GM18520 (cell line): ENCODE results near the gene GTF2F1.
"Not testable (repeated sequence)": the region's sequence is repeated elsewhere in the genome, so short reads cannot be mapped to it uniquely, and the experiment has no call there.

Source experiments
- ATAC-seq: cut with Tn5 transposase; IDR thresholded peaks from one replicate; pipeline ENCODE4 v1.9.1; 2021; ENCODE audit not compliant: unreplicated experiment

The GTF2F1 gene

DNA sequence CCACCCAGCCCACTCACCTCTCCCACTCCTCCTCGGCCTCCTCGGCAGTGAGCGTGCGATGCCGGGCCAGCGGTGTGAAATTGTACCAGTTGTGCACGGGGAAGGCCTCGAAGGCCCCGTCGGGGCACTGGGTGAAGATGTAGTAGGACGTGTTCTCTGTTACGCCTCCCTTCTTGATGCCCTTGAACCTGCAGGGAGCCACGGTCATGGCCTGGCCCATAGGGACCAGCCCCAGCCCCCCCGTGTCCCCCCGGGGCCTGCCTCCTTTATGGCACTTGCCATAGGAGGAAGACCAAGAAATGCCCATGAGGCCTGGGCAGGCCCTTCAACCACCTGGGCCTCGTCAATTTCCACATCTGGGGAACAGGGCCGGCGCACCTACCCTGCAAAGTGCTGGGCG is 5.6 kb downstream of the GTF2F1 start:
- no peak for ATAC-seq

DNA sequence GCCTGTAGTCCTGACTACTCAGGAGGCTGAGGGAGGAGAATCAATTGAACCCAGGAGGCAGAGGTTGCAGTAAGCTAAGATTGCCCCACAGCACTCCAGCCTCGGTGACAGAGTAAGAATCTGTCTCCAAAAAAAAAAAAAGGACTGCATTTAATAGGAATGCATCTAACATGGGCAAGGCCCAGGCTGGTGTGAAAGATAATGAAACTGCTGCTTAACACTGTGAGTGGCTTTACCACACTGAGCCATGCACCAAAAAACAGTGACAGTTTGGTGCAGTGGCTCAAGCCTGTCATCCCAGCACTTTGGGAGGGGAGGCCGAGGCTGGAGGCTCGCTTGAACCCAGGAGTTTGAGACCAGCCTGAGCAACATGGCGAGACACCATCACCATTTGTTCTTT is 8.6 kb downstream of the GTF2F1 start:
- no peak for ATAC-seq

DNA sequence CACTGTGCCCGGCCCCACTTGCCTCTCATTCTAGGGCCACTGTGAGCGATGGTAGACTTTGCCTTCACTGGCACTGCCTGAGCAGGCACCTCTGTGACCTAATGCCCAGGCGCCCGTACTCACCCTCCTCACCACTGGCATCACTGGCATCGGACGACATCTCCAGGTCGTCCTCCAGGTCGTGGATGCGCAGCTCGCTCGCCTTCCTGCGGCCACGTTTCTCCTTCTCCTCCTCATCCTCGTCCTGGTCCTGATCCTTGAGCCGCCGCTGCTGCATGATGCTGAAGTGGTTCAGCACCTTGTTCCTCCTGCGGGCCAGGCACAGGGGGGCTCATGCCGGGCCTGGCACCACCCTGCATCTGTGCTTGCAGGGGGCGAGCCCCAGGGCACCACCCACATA is 9.8 kb downstream of the GTF2F1 start:
- no peak for ATAC-seq

DNA sequence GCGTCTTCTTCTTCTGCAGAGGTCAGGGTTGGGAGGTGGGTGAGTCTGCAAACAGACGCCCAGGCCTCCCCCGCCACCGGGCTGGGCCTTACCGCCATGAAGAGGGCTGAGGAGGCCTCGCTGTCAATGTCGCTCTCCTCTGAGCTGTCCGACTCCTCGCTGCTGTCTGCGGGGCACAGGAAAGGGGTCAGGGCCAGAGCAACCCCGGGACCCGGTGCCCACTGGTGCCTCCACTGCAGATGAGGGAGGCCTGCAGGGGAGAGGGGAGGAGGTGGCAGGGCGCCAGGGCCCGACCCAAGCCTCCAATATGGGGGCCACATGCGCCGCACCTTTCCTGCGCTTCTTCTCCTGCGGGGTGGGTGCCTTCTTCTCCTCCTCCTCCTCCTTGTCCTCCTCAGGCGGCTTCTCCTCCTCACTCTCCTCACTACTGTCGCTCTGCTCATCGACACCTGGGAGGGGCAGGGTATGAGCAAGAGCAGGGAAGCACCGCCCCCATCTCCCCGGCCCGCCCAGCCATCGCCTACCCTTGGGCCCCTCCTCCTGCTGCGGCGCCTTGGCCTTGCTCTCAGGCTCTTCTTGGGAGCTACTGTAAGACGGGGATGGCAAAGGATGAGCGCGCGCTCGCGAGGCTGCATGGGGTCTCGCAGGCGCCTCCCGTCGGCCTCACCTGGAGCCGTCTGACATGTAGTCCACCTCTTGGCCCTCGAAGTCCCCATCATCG is 11.8 kb downstream of the GTF2F1 start:
- no peak for ATAC-seq

DNA sequence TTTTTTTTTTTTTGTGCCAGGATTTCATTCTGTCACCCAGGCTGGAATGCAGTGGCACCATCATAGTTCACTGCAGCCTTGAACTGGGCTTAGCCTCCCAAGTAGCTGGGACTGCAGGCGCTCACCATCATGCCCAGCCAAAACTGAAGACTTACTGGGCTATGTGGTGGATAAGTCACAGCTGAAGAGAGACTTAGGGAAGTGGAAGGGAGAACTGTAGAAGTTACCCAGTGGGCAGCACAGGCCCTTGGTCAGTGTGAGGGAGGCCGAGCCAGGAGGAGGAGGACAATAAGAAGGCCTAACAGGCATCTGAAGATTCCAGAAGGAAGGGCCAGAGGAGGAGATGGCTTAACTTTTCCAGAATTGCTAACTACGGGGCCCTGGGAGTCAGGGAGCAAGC is 13.2 kb downstream of the GTF2F1 start:
- no peak for ATAC-seq

DNA sequence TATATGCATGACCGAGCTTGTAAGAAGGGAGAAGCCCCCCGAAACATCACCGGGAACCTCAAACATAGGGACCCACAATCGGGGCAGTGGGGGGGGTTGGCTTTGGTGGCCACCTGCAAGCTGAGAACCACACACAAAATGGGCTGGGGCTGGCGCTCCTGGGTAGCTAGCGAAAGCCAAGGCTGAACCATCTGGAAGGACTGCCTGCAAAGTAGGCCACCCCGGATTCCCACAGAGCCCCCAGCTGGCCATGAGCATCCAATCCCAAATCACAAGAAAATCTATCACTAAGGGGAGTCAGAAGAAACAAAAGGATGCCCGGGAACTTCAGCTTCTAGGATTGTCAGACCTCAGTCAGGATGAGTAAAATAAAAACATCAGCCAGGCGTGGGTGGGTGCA is 14.5 kb downstream of the GTF2F1 start:
- ATAC-seq, result no peak

DNA sequence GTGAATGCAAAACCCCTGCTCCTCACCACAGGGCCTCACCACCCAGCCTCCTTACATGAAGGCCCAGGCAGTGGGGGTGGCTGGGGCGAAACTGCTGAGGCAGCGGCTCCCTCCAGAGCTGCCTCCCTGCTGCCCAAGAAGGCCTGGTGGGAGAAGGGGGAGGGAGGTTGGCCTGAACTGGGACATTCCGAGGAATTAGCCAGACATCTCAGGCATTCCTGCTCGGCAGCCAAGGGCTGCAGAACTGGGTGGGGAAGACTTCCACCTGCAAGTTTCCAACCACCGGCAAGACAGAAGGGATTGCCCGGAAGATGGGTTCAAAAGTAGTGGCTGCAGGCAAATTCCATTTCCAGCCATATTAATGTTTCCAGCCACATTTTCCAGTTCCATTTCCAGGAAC is 14.9 kb downstream of the GTF2F1 start:
- no peak for ATAC-seq

DNA sequence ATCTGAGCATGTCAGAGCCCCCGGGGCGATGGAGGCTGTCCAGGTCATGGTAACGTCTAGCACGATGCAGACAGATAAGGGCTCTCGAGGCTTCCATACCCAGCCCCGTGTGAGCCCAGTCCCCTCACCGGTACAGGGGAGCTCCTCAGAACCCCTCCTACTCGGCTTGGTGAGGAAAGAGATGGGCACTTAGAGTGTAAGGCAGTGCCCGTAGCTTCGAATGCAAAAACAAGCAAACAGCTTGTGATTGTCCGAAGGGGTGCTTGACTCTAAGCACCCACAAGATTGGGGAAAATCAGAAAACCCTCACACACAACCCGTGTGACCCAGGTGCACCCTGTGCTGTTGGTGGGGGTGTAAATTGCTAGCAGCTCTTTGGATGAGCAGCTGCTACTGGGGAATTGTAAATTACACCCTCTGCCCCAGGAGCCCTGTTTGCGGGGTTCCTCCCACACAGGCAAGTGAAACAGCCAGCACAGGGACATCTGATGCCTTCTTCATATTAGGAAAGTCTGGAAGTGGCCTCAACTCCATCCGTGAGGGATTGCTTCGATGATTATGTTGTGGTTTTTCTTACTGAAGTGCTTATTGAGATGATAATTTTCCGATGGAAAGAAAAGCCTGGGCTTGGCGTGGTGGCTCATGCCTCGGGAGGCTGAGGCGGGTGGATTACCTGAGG is 16.3 kb downstream of the GTF2F1 start:
- ATAC-seq, result no peak

DNA sequence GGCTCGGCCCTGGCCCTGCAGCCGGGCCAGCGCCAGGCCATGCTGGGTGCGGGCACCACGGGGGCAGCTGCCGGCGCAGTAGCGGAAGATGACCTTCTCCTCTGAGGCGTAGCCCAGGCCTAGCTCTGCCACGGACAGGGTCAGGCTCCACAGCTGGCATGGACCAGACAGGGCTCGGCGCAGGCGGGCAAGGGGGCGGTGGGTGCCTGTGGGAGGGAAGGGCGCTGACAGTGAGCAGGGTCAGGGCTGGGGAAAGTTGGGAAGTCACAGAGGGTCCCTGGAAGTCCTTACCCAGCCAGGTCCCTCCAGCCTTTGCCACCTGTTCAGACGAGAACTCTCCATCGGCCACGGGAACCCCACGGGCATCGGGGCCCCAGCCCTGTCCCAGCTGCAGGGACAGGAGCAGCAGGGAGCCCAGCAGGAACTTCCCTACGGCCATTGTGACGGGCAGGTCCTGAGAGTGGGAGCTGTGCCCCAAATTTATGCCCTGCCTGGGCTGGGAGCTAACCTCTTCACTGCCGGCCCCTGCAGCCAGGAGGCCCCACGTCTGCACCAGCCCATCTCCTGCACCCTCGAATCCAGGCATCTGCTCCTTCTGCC is 17.5 kb downstream of the GTF2F1 start, which contains the start of gene PSPN:
PSPN (minus strand) TSS at position 523 of the 600 bp plus-strand sequence; CDS start at position 439, 84 bp downstream.
- no peak for ATAC-seq

DNA sequence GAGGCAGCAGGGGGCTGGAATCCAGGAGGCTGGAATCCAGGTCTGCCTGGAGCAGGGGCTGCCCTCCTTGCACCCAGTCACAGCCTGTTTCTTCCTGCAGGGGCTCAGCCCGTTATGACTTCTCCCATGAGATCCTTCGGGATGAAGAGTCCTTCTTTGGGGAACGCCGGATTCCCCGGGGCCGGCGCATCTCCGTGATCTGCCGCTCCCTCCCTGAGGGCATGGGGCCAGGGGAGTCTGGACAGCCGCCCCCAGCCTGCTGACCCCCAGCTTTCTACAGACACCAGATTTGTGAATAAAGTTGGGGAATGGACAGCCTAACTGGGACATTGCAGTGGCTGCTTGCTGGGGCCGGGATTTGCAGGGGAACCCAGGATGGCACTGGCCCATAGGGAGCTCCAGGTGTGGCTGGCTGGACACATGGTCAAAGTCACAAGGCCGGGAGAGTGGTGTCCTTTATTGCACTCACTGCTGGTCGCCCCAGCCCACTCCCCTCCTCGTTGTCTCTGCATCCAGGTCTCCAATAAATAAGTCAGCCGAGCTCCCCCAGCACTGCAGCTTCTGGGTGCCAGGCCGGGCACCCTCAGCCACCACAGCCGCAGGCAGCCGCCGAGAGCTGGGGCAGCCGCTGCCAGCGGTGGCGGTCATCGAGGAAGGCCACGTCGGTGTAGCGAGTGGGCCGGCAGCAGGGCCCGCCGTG is 18.1 kb downstream of the GTF2F1 start:
- ATAC-seq, result no peak

DNA sequence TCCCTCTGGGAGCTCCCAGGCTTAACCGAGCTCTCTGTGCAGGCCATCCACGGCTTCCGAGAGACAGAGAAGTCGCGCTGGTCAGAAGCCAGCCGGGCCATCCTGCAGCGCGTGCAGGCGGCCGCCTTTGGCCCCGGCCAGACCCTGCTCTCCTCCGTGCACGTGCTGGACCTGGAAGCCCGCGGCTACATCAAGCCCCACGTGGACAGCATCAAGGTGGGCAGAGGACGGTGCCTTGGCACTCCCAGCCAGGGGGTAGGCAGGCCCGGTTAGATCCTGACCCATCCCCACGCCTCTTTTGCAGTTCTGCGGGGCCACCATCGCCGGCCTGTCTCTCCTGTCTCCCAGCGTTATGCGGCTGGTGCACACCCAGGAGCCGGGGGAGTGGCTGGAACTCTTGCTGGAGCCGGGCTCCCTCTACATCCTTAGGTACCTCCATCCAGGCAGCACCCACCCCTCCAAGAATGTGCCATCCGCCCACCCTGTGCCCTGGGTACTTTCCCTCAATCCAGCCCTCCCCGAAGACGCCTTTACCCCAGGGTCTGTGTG is 18.7 kb downstream of the GTF2F1 start:
- ATAC-seq, result no peak

DNA sequence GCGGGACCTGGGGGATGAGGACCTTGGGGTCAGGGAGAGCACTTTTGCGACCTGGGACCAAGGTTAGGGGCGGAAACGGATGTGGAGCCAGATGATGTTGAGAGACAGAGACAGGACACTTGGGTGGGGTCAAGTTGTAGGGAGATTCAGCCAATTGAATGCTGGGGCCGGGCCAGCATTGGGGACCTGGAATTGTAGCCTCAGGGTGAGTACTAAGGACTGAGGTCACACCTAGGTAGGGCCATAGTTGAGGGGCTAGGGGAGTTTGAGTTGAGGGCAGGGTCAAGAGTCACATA is 19.2 kb downstream of the GTF2F1 start:
- no peak for ATAC-seq

DNA sequence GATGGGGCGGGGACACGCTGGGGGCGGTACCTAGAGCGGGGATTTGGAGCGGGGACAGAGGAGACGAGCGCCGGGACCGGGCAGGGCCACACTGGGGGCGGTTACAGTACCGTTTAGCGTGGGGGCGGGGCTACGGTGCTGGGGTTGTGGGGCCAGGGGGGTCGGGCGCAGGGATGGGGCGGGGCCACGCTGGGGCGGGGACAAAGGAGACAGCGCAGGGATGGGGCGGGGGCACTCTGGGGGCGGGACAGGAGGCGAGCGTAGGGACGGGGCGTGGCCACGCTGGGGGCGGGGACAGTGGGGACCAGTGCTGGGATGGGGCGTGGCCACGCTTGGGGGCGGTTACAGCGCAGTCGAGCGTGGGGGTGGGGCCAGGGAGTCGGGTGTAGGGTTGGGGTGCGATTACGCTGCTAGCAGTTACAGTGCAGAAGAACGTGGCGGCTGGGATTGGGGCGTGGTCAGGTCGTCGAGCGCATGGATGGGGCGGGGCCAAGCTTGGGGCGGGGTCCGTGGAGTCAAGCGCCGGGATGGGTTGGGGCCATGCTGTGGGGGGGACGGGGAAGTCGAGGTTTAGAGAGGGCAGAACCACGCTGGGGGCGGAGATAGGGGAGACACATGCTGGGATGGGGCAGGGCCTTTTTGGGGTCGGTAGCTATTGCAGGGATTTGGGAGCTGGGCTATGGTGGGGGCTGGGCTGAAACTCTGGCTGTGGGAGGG is 19.7 kb downstream of the GTF2F1 start:
- peak; percentile 26 for ATAC-seq

DNA sequence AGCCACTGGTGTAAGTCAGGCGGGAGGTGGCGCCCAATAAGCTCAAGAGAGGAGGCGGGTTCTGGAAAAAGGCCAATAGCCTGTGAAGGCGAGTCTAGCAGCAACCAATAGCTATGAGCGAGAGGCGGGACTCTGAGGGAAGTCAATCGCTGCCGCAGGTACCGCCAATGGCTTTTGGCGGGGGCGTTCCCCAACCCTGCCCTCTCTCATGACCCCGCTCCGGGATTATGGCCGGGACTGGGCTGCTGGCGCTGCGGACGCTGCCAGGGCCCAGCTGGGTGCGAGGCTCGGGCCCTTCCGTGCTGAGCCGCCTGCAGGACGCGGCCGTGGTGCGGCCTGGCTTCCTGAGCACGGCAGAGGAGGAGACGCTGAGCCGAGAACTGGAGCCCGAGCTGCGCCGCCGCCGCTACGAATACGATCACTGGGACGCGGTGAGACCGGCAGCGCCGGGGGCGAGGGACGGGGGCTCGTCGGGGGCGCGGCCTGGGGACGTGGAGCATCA is 20.3 kb downstream of the GTF2F1 start, which contains the start of gene ALKBH7:
ALKBH7 (plus strand) TSS at position 201 of the 502 bp plus-strand sequence; CDS start at position 228, 27 bp downstream.
- ATAC-seq, result peak; percentile 85

DNA sequence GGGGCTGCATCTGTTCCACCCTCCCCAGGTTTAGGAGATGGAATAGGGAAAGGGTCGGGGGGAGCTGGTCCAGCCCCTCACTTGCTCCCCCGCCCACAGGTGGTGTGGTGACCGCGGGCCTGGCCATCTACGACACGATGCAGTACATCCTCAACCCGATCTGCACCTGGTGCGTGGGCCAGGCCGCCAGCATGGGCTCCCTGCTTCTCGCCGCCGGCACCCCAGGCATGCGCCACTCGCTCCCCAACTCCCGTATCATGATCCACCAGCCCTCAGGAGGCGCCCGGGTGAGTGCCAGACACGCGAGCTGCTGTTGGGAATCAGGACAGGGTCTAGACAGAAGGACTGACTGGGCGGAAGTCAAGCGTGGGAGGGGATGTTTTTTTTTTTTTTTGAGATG is 28.6 kb downstream of the GTF2F1 start:
- no peak for ATAC-seq

DNA sequence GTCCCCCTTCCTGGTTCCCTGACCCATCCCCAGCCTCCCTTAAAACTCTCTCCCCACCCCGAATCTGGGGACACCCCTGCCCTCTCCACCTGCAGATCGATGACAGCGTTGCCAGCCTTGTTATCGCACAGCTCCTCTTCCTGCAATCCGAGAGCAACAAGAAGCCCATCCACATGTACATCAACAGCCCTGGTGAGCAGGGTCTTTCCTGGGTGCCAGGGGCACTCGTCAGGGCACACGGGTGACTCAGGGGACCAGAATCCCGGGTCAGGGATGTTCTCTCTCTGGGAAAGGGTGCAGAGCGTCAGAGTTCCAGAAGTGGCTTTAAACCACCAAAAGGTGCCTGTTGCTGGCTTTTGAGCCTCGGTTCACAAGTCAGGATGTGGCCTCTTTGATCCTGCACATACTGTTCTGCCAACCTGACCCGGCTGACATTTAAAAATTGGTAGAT is 30.6 kb downstream of the GTF2F1 start:
- ATAC-seq, result no peak

DNA sequence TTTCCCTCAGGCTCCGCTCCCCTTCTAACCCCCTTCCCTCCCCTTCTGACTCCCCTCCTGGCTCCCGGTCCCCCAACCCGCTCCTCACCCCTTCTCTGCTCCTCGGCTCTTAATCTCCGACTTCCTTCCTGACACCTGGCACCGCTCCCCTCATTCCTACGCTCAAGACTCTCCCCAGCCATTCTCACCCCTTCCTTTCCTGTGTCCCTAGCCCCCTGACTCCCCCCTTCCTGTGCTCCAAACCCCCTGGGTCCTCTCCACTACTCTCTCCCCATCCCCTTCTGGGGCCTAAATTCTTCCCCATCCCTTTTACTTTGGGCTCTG is 31.0 kb downstream of the GTF2F1 start:
- ATAC-seq, result no peak

DNA sequence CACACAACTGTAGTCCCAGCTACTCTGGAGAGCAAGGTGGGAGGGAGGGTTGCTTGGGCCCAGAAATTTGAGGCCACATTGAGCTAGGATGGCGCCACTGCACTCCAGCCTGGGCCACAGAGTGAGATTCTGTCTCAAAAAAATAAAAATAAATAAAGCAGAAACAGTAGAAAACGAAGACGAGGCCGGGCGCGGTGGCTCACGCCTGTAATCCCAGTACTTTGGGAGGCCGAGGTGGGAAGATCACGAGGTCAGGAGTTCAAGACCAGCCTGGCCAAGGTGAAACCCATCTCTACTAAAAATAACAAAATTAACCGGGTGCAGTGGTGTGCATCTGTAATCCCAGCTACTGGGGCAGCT is 32.1 kb downstream of the GTF2F1 start:
- ATAC-seq, result not testable (repeated sequence)

DNA sequence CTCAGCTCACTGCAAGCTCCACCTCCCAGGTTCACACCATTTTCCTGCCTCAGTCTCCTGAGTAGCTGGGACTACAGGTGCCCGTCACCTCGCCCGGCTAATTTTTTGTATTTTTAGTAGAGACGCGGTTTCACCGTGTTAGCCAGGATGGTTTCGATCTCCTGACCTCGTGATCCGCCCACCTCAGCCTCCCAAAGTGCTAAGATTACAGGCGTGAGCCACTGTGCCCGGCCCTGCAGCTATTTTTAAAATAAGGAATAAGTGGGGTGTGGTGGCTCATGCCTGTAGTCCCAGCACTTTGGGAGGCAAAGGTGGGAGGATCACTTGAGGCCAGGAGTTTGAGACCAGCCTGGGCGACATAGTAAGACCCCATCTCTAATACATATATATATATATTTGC is 32.5 kb downstream of the GTF2F1 start:
- not testable (repeated sequence) for ATAC-seq

DNA sequence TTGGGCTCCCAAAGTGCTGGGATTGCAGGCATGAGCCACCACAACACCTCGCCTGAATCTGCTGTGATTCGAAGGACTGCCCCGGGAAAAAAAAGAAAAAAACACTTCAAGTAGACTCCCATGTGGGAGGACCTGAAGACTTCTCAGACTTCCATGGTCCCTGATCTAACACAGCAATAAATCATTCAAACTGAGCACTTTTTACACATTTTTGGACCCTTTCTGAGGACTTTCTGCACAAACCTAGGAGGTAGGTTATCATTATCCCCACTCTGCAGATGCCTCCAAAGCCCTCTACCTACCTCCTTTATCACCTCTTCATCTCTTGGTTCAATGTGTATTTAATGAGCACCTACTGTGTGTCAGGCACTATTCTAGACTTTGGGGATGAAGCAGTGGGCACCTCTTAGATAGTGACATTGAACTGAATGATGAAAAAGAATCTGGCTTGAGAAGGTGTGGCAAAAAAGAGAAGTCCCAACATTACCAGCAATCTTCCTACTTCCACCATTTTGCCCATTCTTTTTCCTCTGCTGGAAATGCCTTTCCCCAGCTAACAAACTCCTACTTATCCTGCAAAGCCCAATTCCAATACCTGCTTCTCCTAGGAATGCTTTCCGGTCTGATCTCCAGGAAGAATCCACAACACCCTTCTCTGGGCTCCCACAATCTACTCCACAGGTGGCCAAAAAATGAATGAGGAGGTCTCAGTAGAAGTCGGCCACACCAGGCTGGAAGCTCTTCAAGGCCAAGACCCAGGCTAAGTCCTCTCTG is 33.2 kb downstream of the GTF2F1 start:
- no peak for ATAC-seq
